ENCODE measurements around the gene PRR36. TPM values are rescaled to one million over a fixed set of nuclear protein-coding genes. Genes with fewer than 3 reads are reported as not detected.

The PRR36 gene
- total and polyA plus RNA-seq, 10 of the 15 experiments (the other 5 are each of a cell fraction or from before 2014, with no cell fraction given) = 0.04 TPM; not detected in 9

DNA sequence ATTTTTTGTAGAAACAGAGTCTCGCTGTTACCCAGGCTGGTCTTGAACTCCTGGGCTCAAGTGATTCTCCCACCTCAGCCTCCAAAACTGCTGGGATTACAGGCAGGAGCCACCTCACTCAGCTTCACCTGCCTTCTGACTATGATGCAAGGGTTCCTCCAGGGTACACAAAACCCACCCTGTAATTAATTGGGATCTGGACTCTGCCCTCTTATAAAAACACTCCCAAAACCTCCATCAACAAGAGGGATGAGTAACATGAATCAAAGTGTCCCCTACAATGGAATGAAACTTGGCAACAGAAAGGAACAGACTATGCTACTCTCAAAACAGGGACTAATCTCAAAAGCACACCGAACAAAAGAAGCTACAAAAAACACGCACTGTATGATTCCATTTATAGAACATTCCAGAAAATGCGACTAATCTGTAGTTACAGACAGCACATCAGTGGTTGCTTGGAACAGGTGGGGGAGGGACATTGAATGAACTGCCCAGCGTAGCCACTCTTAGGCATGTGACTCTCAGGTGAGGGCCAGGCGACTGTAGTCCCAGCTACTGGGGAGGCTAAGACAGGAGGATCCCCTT, 3.2 kb upstream of the PRR36 start:
- Histone ChIP-seq H3K4me1 (ENCODE audit: control insufficient read depth, insufficient read depth, low read length) (no peaks in the 10 kb centered on the region), H3K79me2 (ENCODE audit: control insufficient read depth, insufficient read depth, low read length) (no peaks in the 10 kb centered on the region), H3K4me3 (no peak overlapping the region), H3K27me3 (replicated peaks in 1 of 2; ENCODE audit: control insufficient read depth in 2 of 2, insufficient read depth in 2 of 2, low read length in 1 of 2) (peaks cover 2 to 3% of the 10 kb centered on the region in 2 experiments; a peak in 2 of 4 replicates), H3K9ac (ENCODE audit: control insufficient read depth, insufficient read depth, low read length) (no peak overlapping the region), H3K27ac (ENCODE audit: control insufficient read depth, insufficient read depth) (no peak overlapping the region), H3K36me3 (ENCODE audit: control insufficient read depth in 2 of 2, insufficient read depth in 2 of 2, low read length in 1 of 2) (no peaks in the 10 kb centered on the region), H3K4me2 (ENCODE audit: control insufficient read depth, insufficient read depth) (no peak overlapping the region), H2AFZ (ENCODE audit: control insufficient read depth, low read depth, low read length) (no peak overlapping the region), H4K20me1 (ENCODE audit: control insufficient read depth, insufficient read depth) (no peaks in the 10 kb centered on the region), H3K9me3 (replicated peaks; ENCODE audit: control insufficient read depth, insufficient read depth, low read length) (no peaks in the 10 kb centered on the region)
- DNase-seq (ENCODE audit: low read depth, low spot score) (no peak), FAIRE-seq (no peak), ATAC-seq (no peak)
- POLR2A ChIA-PET = no interaction called here
- intact Hi-C loops (cut with micrococcal nuclease; ENCODE audit: unreplicated experiment) = no loop called here
- SMC1A ChIA-PET (ENCODE audit: uncharacterized antibody, unreplicated experiment) = no interaction called here
- BruUV-seq (replicated peaks) = no TSS peak
- CTCF ChIA-PET = interaction anchor here (0.8 kb wide), 1 partner anchor 8 kb away, joined by 4 read pairs; no protein-coding TSS in a partner anchor
- in situ Hi-C loops (cut with MboI) = no loop called here
- RAD21 ChIA-PET (ENCODE audit: unreplicated experiment) = no interaction called here
- WGBS (ENCODE audit: insufficient coverage, insufficient replicate concordance, low lambda C conversion rate, missing lambda C conversion rate) = 59% methylated on average over 6 of the region's 6 CpGs
- no peak for TF ChIP-seq STAT3 (IDR thresholded peaks at IDR 0.05; ENCODE audit: low read depth, low read length)
- TF ChIP-seq, protein P1, sequence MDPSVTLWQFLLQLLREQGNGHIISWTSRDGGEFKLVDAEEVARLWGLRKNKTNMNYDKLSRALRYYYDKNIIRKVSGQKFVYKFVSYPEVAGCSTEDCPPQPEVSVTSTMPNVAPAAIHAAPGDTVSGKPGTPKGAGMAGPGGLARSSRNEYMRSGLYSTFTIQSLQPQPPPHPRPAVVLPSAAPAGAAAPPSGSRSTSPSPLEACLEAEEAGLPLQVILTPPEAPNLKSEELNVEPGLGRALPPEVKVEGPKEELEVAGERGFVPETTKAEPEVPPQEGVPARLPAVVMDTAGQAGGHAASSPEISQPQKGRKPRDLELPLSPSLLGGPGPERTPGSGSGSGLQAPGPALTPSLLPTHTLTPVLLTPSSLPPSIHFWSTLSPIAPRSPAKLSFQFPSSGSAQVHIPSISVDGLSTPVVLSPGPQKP (IDR thresholded peaks at IDR 0.05; ENCODE audit: low read depth, low read length) = no peak
- TF ChIP-seq CHD4 (IDR thresholded peaks at IDR 0.05) = no peak
- TF ChIP-seq POLR2AphosphoS5 (IDR thresholded peaks at IDR 0.05; ENCODE audit: low read length) = no peak
- TF ChIP-seq, protein P2, sequence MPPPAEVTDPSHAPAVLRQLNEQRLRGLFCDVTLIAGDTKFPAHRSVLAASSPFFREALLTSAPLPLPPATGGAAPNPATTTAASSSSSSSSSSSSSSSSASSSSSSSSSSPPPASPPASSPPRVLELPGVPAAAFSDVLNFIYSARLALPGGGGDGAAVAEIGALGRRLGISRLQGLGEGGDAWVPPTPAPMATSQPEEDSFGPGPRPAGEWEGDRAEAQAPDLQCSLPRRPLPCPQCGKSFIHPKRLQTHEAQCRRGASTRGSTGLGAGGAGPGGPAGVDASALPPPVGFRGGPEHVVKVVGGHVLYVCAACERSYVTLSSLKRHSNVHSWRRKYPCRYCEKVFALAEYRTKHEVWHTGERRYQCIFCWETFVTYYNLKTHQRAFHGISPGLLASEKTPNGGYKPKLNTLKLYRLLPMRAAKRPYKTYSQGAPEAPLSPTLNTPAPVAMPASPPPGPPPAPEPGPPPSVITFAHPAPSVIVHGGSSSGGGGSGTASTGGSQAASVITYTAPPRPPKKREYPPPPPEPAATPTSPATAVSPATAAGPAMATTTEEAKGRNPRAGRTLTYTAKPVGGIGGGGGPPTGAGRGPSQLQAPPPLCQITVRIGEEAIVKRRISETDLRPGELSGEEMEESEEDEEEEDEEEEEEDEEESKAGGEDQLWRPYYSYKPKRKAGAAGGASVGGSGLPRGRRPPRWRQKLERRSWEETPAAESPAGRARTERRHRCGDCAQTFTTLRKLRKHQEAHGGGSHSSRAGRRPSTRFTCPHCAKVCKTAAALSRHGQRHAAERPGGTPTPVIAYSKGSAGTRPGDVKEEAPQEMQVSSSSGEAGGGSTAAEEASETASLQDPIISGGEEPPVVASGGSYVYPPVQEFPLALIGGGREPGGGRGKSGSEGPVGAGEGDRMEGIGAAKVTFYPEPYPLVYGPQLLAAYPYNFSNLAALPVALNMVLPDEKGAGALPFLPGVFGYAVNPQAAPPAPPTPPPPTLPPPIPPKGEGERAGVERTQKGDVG (CRISPR knock-in tag; IDR thresholded peaks at IDR 0.05) = no peak
- no peak for TF ChIP-seq RFX5 (IDR thresholded peaks at IDR 0.05; ENCODE audit: low read depth, low read length)
- TF ChIP-seq JUND (IDR thresholded peaks at IDR 0.05; ENCODE audit: low read depth, low read length) = no peak
- TF ChIP-seq, protein P3, sequence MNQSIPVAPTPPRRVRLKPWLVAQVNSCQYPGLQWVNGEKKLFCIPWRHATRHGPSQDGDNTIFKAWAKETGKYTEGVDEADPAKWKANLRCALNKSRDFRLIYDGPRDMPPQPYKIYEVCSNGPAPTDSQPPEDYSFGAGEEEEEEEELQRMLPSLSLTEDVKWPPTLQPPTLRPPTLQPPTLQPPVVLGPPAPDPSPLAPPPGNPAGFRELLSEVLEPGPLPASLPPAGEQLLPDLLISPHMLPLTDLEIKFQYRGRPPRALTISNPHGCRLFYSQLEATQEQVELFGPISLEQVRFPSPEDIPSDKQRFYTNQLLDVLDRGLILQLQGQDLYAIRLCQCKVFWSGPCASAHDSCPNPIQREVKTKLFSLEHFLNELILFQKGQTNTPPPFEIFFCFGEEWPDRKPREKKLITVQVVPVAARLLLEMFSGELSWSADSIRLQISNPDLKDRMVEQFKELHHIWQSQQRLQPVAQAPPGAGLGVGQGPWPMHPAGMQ (IDR thresholded peaks at IDR 0.05; ENCODE audit: borderline replicate concordance) = no peak
- TF ChIP-seq HDGF (IDR thresholded peaks at IDR 0.05) = no peak
- TF ChIP-seq, protein P4, sequence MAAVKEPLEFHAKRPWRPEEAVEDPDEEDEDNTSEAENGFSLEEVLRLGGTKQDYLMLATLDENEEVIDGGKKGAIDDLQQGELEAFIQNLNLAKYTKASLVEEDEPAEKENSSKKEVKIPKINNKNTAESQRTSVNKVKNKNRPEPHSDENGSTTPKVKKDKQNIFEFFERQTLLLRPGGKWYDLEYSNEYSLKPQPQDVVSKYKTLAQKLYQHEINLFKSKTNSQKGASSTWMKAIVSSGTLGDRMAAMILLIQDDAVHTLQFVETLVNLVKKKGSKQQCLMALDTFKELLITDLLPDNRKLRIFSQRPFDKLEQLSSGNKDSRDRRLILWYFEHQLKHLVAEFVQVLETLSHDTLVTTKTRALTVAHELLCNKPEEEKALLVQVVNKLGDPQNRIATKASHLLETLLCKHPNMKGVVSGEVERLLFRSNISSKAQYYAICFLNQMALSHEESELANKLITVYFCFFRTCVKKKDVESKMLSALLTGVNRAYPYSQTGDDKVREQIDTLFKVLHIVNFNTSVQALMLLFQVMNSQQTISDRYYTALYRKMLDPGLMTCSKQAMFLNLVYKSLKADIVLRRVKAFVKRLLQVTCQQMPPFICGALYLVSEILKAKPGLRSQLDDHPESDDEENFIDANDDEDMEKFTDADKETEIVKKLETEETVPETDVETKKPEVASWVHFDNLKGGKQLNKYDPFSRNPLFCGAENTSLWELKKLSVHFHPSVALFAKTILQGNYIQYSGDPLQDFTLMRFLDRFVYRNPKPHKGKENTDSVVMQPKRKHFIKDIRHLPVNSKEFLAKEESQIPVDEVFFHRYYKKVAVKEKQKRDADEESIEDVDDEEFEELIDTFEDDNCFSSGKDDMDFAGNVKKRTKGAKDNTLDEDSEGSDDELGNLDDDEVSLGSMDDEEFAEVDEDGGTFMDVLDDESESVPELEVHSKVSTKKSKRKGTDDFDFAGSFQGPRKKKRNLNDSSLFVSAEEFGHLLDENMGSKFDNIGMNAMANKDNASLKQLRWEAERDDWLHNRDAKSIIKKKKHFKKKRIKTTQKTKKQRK (IDR thresholded peaks at IDR 0.05; ENCODE audit: low read depth, low read length) = no peak
- TF ChIP-seq, protein P5, sequence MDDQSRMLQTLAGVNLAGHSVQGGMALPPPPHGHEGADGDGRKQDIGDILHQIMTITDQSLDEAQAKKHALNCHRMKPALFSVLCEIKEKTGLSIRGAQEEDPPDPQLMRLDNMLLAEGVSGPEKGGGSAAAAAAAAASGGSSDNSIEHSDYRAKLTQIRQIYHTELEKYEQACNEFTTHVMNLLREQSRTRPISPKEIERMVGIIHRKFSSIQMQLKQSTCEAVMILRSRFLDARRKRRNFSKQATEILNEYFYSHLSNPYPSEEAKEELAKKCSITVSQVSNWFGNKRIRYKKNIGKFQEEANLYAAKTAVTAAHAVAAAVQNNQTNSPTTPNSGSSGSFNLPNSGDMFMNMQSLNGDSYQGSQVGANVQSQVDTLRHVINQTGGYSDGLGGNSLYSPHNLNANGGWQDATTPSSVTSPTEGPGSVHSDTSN (IDR thresholded peaks at IDR 0.05; ENCODE audit: insufficient replicate concordance, low read depth, low read length) = no peak
- TF ChIP-seq GATAD2B (conservative IDR thresholded peaks at IDR 0.05; ENCODE audit: low read depth) = no peak
- no peak for TF ChIP-seq SP1 (IDR thresholded peaks at IDR 0.05; ENCODE audit: low read depth, low read length)
- no peak for TF ChIP-seq MTA3 (IDR thresholded peaks at IDR 0.05; ENCODE audit: borderline replicate concordance, low read length)
